ENCODE results near the gene SCMH1.

DNA sequence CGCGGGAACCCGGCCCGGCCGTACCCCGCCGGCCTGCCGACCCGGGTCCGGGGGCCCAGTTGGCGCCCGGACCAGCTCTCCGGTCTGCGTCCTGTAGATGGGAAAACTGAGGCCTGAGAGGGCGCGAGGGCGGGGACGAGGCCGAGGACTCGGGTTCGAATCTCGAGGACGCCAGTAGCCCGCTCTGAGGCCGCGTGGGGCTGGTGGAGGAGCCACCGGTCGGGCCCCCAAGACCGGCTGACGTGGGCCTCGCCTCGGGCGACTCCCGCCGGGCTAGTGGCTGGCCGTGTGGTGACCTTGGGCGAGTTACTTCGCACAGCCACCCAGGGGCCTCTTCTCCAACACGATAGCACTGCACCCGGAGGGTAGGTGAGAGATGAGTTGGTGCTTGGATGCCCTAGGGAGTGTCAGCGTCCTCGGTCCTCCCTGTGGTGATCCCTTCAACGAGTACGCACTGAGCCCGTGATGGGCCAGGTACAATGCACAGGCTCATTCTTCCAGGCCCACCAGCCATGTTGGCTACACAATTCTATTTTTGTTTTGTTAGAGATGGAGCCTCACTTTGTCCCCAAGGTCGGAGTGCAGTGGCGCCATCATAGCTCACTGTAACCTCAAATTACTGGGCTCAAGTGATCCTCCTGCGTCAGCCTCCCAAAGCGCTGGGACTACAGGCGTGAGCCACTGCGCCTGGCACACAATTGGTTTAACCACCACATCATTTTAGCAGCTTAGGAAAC lies 404 bp upstream of the SCMH1 start:
- TF ChIP-seq, protein P1, sequence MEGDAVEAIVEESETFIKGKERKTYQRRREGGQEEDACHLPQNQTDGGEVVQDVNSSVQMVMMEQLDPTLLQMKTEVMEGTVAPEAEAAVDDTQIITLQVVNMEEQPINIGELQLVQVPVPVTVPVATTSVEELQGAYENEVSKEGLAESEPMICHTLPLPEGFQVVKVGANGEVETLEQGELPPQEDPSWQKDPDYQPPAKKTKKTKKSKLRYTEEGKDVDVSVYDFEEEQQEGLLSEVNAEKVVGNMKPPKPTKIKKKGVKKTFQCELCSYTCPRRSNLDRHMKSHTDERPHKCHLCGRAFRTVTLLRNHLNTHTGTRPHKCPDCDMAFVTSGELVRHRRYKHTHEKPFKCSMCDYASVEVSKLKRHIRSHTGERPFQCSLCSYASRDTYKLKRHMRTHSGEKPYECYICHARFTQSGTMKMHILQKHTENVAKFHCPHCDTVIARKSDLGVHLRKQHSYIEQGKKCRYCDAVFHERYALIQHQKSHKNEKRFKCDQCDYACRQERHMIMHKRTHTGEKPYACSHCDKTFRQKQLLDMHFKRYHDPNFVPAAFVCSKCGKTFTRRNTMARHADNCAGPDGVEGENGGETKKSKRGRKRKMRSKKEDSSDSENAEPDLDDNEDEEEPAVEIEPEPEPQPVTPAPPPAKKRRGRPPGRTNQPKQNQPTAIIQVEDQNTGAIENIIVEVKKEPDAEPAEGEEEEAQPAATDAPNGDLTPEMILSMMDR (IDR thresholded peaks at IDR 0.05; ENCODE audit: poor library complexity), result no peak
- TF ChIP-seq EZH2 (IDR thresholded peaks at IDR 0.05; ENCODE audit: borderline replicate concordance), result no peak

Measured in hepatocyte (in vitro differentiated cells).